HCT116 (cell line): ENCODE data around the gene NFIA. TPM values are rescaled to one million over a fixed set of nuclear protein-coding genes. Genes with fewer than 3 reads are reported as not detected.

Experiments used
- ATAC-seq: fragments of 200-7000 bp; cut with Tn5 transposase; 2 replicates; pipeline ENCODE4 v1.9.1; 2020; ENCODE audit warnings: mild to moderate bottlenecking, moderate library complexity
- BruUV-seq: library from RNA; stranded (reverse); fragments of 400-500 nt; replicated peaks from 2 replicates; lab custom pipeline; 2021; lab: Mats Ljungman, UMichigan
- CTCF ChIA-PET: fragments of 300-600 bp; sonication (Branson Sonifier 250); formaldehyde crosslinking; loops from one replicate; lab custom pipeline; 2021; ENCODE audit warnings: antibody characterized with exemption; lab: Charles Lee
- POLR2A ChIA-PET: fragments of 300-600, 350-600 bp; sonication (Branson Sonifier 250); formaldehyde crosslinking; loops from one replicate; lab custom pipeline; 2021; ENCODE audit warnings: antibody characterized with exemption; lab: Charles Lee
- RAD21 ChIA-PET, 2 experiments: fragments of 300-600 bp; sonication (Branson Sonifier 250); formaldehyde crosslinking; loops; one replicate each; lab custom pipeline; 2023; ENCODE audit warnings: low total read pairs in 2 of 2; ENCODE audit not compliant: uncharacterized antibody in 2 of 2, unreplicated experiment in 2 of 2, low non-redundant PET in 1 of 2; lab: Charles Lee
- DNase-seq: peaks from one replicate; pipeline ENCODE4 v3.0.0-alpha.2; 2010; ENCODE audit warnings: low read depth, low spot score
- H2AFZ ChIP-seq: fragments of 200-600 bp; shearing (Covaris generic), sonication (generic); 2 replicates; pipeline ENCODE4 v1.6.1; 2017; ENCODE audit warnings: low read depth, mixed run types, mixed read lengths, antibody characterized with exemption, low read length; ENCODE audit not compliant: poor library complexity, severe bottlenecking
- H3K27ac ChIP-seq: 2 replicates; pipeline ENCODE4 v1.5.1; 2012; ENCODE audit warnings: low read depth, low read length
- H3K27me3 ChIP-seq: fragments of 200-600 bp; sonication (generic); 2 replicates; pipeline ENCODE4 v1.6.1; 2016; ENCODE audit warnings: mixed run types, low read length, mixed read lengths; ENCODE audit not compliant: insufficient read depth
- H3K36me3 ChIP-seq, 2 experiments: fragments of 200-500 bp in 1 of 2; fragments of 200-600 bp in 1 of 2; sonication (Bioruptor generic) in 1 of 2; sonication (generic) in 1 of 2; 2 replicates each; pipeline versions ENCODE4 v1.5.1 to v1.6.1; 2014 to 2016; ENCODE audit warnings: low read length in 2 of 2, inconsistent platforms in 1 of 2, mixed read lengths in 1 of 2, mixed run types in 1 of 2; ENCODE audit not compliant: insufficient read depth in 2 of 2, control insufficient read depth in 1 of 2
- H3K4me1 ChIP-seq, 2 experiments: fragments of 200-600 bp in 1 of 2; sonication (generic) in 1 of 2; 2 replicates each; pipeline versions ENCODE4 v1.5.1 to v1.6.1; 2012 to 2017; ENCODE audit warnings: low read length in 2 of 2, inconsistent platforms in 1 of 2, mild to moderate bottlenecking in 1 of 2, mixed read lengths in 1 of 2, mixed run types in 1 of 2, moderate library complexity in 1 of 2; ENCODE audit not compliant: insufficient read depth in 2 of 2, control insufficient read depth in 1 of 2
- H3K4me2 ChIP-seq: fragments of 200-600 bp; sonication (generic); 2 replicates; pipeline ENCODE4 v1.6.1; 2017; ENCODE audit warnings: mixed run types, low read length, mixed read lengths
- H3K4me3 ChIP-seq, 2 experiments: fragments of 200-600 bp in 1 of 2; sonication (generic) in 1 of 2; replicated peaks in 1 of 2; 2 replicates each; pipeline ENCODE4 v1.5.1; 2011 to 2016; ENCODE audit warnings: low read length in 2 of 2, control low read depth in 1 of 2, low read depth in 1 of 2, mild to moderate bottlenecking in 1 of 2, mixed read lengths in 1 of 2, mixed run types in 1 of 2
- H3K79me2 ChIP-seq: fragments of 200-600 bp; sonication (generic); 2 replicates; pipeline ENCODE4 v1.6.1; 2017; ENCODE audit warnings: mild to moderate bottlenecking, mixed run types, low read length, moderate library complexity, mixed read lengths; ENCODE audit not compliant: insufficient read depth
- H3K9ac ChIP-seq: fragments of 200-600 bp; sonication (generic); 2 replicates; pipeline ENCODE4 v1.6.1; 2016; ENCODE audit warnings: low read length, mixed read lengths
- H3K9me2 ChIP-seq: fragments of 200-600 bp; sonication (generic), shearing (Covaris generic); 2 replicates; pipeline ENCODE4 v1.6.1; 2017; ENCODE audit warnings: mixed run types, mild to moderate bottlenecking, moderate library complexity; ENCODE audit not compliant: insufficient read depth
- H3K9me3 ChIP-seq, 2 experiments: fragments of 200-500 bp in 1 of 2; fragments of 200-600 bp in 1 of 2; sonication (Bioruptor generic) in 1 of 2; sonication (generic) in 1 of 2; 2 replicates each; pipeline ENCODE4 v1.6.1; 2014 to 2017; ENCODE audit warnings: low read length in 2 of 2, mixed read lengths in 2 of 2, inconsistent platforms in 1 of 2, low read depth in 1 of 2, mild to moderate bottlenecking in 1 of 2, mixed run types in 1 of 2, moderate library complexity in 1 of 2; ENCODE audit not compliant: control insufficient read depth in 1 of 2, insufficient read depth in 1 of 2
- H4K20me1 ChIP-seq: fragments of 200-600 bp; sonication (generic), shearing (Covaris generic); 2 replicates; pipeline ENCODE4 v1.6.1; 2017; ENCODE audit warnings: mixed run types, mild to moderate bottlenecking, moderate library complexity; ENCODE audit not compliant: insufficient read depth
- CEBPB ChIP-seq: IDR thresholded peaks from 2 replicates; pipeline ENCODE4 v1.6.1; 2012; ENCODE audit warnings: low read depth
- CTCF ChIP-seq, 3 experiments: fragments of 200-600 bp in 1 of 3; sonication (generic) in 1 of 3; IDR thresholded peaks in 2 of 3; conservative IDR thresholded peaks in 1 of 3; 2 replicates each; pipeline ENCODE4 v1.5.1; 2012 to 2017; ENCODE audit warnings: low read depth in 2 of 3, low read length in 2 of 3, antibody characterized with exemption in 1 of 3, borderline replicate concordance in 1 of 3, control low read depth in 1 of 3, mild to moderate bottlenecking in 1 of 3, mixed read lengths in 1 of 3, mixed run types in 1 of 3, moderate library complexity in 1 of 3; ENCODE audit not compliant: insufficient read depth in 1 of 3
- ELF1 ChIP-seq: IDR thresholded peaks from 2 replicates; pipeline ENCODE4 v1.6.1; 2012; ENCODE audit warnings: low read depth, borderline replicate concordance
- JUND ChIP-seq: IDR thresholded peaks from 2 replicates; pipeline ENCODE4 v1.6.1; 2012
- MAX ChIP-seq: IDR thresholded peaks from 2 replicates; pipeline ENCODE4 v1.6.1; 2012
- POLR2A ChIP-seq: IDR thresholded peaks from 2 replicates; pipeline ENCODE4 v1.7.0; 2011; ENCODE audit warnings: borderline replicate concordance; ENCODE audit not compliant: insufficient read depth, insufficient read length; ENCODE audit errors: extremely low read depth
- REST ChIP-seq: IDR thresholded peaks from 2 replicates; pipeline ENCODE4 v1.6.1; 2012; ENCODE audit warnings: low read depth
- SIN3A ChIP-seq: IDR thresholded peaks from 2 replicates; pipeline ENCODE4 v1.6.1; 2012; ENCODE audit warnings: low read depth
- intact Hi-C: fragments of 100-400 bp; cut with micrococcal nuclease; formaldehyde crosslinking; loops from 2 replicates; pipeline ENCODE4 v1.10.0; 2022
- total RNA-seq: library from RNA; stranded (reverse); gene quantifications from one replicate; pipeline ENCODE4 v1.2.1, GENCODE V29; 2021; ENCODE audit not compliant: unreplicated experiment

NFIA gene
- total RNA-seq, 1 experiment from 2014 or later: 17.2 TPM

GRCh38 chr1:61138305-61138704 is 55.9 kb downstream of the NFIA start:
- H3K9me2 ChIP-seq: no peaks in the 10 kb centered on the region
- BruUV-seq: no TSS peak
- peaks cover 8 to 13% of the 10 kb centered on the region in 2 experiments; a peak in 3 of 4 replicates for H3K4me1 ChIP-seq
- intact Hi-C loops: no loop called here
- H3K4me3 ChIP-seq: no peak overlapping the region
- no peak for DNase-seq
- no peaks in the 10 kb centered on the region for H4K20me1 ChIP-seq
- no peak overlapping the region for H2AFZ ChIP-seq
- ChIA-PET RAD21 (no interaction called here), POLR2A (no interaction called here), CTCF (no interaction called here)
- no peaks in the 10 kb centered on the region for H3K9me3 ChIP-seq
- no peak overlapping the region for H3K9ac ChIP-seq
- TF ChIP-seq REST (no peak), CTCF (IDR thresholded peaks at IDR 0.05 in 2 of 3, conservative IDR thresholded peaks at IDR 0.05 in 1 of 3; ENCODE audit: borderline replicate concordance in 1 of 3, insufficient read depth in 1 of 3, low read depth in 2 of 3, low read length in 2 of 3) (no peak), JUND (no peak), MAX (no peak), CEBPB (no peak), ELF1 (no peak), SIN3A (no peak), POLR2A (no peak)
- H3K36me3 ChIP-seq: no peaks in the 10 kb centered on the region
- H3K27ac ChIP-seq: no peak overlapping the region
- ATAC-seq: no peak
- no peaks in the 10 kb centered on the region for H3K79me2 ChIP-seq
- H3K27me3 ChIP-seq: no peaks in the 10 kb centered on the region
- no peak overlapping the region for H3K4me2 ChIP-seq
